GM12878 (cell line): ENCODE measurements around the gene OR4K2. TPM values are rescaled to one million over a fixed set of nuclear protein-coding genes. Genes with fewer than 3 reads are reported as not detected.

Source experiments
- ATAC-seq: fragments of 200-7000 bp; cut with Tn5 transposase; 3 replicates; pipeline ENCODE4 v1.9.1; 2020; ENCODE audit warnings: mild to moderate bottlenecking, moderate library complexity
- BruUV-seq: library from RNA; stranded (reverse); fragments of 400-500 nt; replicated peaks from 2 replicates; lab custom pipeline; 2021; lab: Mats Ljungman, UMichigan
- CTCF ChIA-PET: fragments of 300-600 bp; sonication (Branson Sonifier 250); formaldehyde crosslinking; extraction: SDS; loops from one replicate; lab custom pipeline; 2021; ENCODE audit warnings: inconsistent platforms; lab: Yijun Ruan, JAX
- POLR2A ChIA-PET: fragments of 350-600 bp; formaldehyde crosslinking; extraction: SDS; loops from one replicate; lab custom pipeline; 2021; ENCODE audit warnings: inconsistent platforms; lab: Charles Lee
- RAD21 ChIA-PET: fragments of 300-600 bp; sonication (Branson Sonifier 250); formaldehyde crosslinking; loops from one replicate; lab custom pipeline; 2023; ENCODE audit warnings: antibody characterized with exemption; ENCODE audit not compliant: unreplicated experiment; lab: Charles Lee
- SMC1A ChIA-PET: fragments of 300-600 bp; sonication (Branson Sonifier 250); formaldehyde crosslinking; loops from one replicate; lab custom pipeline; 2023; ENCODE audit not compliant: unreplicated experiment, uncharacterized antibody; lab: Charles Lee
- DNase-seq: peaks from one replicate; pipeline ENCODE4 v3.0.0-alpha.2; 2011; ENCODE audit warnings: low read depth, low spot score
- FAIRE-seq: peaks from 3 replicates; lab custom pipeline; 2011; peaks lifted over from hg19 to GRCh38; lab: Jason Lieb, UNC
- H2AFZ ChIP-seq: 2 replicates; pipeline ENCODE4 v1.6.0; 2011; ENCODE audit warnings: low read depth, low read length, control low read depth; ENCODE audit not compliant: control insufficient read depth
- H3K27ac ChIP-seq: 2 replicates; pipeline ENCODE4 v1.5.1; 2011; ENCODE audit warnings: control low read depth; ENCODE audit not compliant: control insufficient read depth, insufficient read depth
- H3K27me3 ChIP-seq, 2 experiments: replicated peaks in 1 of 2; 2 replicates each; pipeline versions ENCODE4 v1.6.0 to v1.6.1; 2011; ENCODE audit warnings: low read length in 1 of 2; ENCODE audit not compliant: control insufficient read depth in 2 of 2, insufficient read depth in 2 of 2
- H3K36me3 ChIP-seq, 2 experiments: 2 replicates each; pipeline ENCODE4 v1.5.1; 2011; ENCODE audit warnings: low read length in 1 of 2; ENCODE audit not compliant: control insufficient read depth in 2 of 2, insufficient read depth in 2 of 2
- H3K4me1 ChIP-seq: 2 replicates; pipeline ENCODE4 v1.6.1; 2011; ENCODE audit warnings: mild to moderate bottlenecking, low read length, moderate library complexity, mixed read lengths; ENCODE audit not compliant: control insufficient read depth, insufficient read depth
- H3K4me2 ChIP-seq: 2 replicates; pipeline ENCODE4 v1.6.0; 2011; ENCODE audit warnings: control low read depth; ENCODE audit not compliant: control insufficient read depth, insufficient read depth
- H3K4me3 ChIP-seq: fragments of 200-600 bp; sonication (generic); 2 replicates; pipeline ENCODE4 v1.5.1; 2016
- H3K79me2 ChIP-seq: 2 replicates; pipeline ENCODE4 v1.6.0; 2011; ENCODE audit warnings: low read length; ENCODE audit not compliant: control insufficient read depth, insufficient read depth
- H3K9ac ChIP-seq: 2 replicates; pipeline ENCODE4 v1.8.0; 2011; ENCODE audit warnings: low read length, control low read depth, mixed read lengths; ENCODE audit not compliant: control insufficient read depth, insufficient read depth
- H3K9me3 ChIP-seq: replicated peaks from 3 replicates; pipeline ENCODE4 v1.5.1; 2011; ENCODE audit warnings: mild to moderate bottlenecking, low read length; ENCODE audit not compliant: control insufficient read depth, insufficient read depth
- H4K20me1 ChIP-seq: 2 replicates; pipeline ENCODE4 v1.6.0; 2011; ENCODE audit not compliant: control insufficient read depth, insufficient read depth
- BACH1 ChIP-seq: fragments of 450-650 bp; IDR thresholded peaks from 2 replicates; pipeline ENCODE4 v1.6.1; 2017; ENCODE audit warnings: mild to moderate bottlenecking, borderline replicate concordance
- BCL11A ChIP-seq: IDR thresholded peaks from 2 replicates; pipeline ENCODE4 v1.6.1; 2011; ENCODE audit warnings: low read depth, low read length
- BHLHE40 ChIP-seq, 2 experiments: fragments of 450-650 bp in 1 of 2; IDR thresholded peaks; 2 replicates each; pipeline ENCODE4 v1.6.1; 2011 to 2017; ENCODE audit warnings: low read depth in 2 of 2, borderline replicate concordance in 1 of 2, improper control_type of control experiment in 1 of 2, low read length in 1 of 2, mild to moderate bottlenecking in 1 of 2
- GABPA ChIP-seq: IDR thresholded peaks from 2 replicates; pipeline ENCODE4 v1.6.1; 2014; ENCODE audit warnings: antibody characterized with exemption, low read depth, mild to moderate bottlenecking, inconsistent platforms
- HDAC6 ChIP-seq: fragments of 200-600 bp; sonication (generic); IDR thresholded peaks from one replicate; pipeline ENCODE4 v1.8.0; 2017; ENCODE audit warnings: antibody characterized with exemption; ENCODE audit not compliant: unreplicated experiment
- NR2C1 ChIP-seq: fragments of 450-650 bp; IDR thresholded peaks from 2 replicates; pipeline ENCODE4 v1.6.1; 2017; ENCODE audit warnings: antibody characterized with exemption, mild to moderate bottlenecking, moderate library complexity
- PAX8 ChIP-seq: fragments of 450-650 bp; IDR thresholded peaks from 2 replicates; pipeline ENCODE4 v1.6.1; 2017; ENCODE audit warnings: mild to moderate bottlenecking, moderate library complexity
- POLR2A ChIP-seq: IDR thresholded peaks from 2 replicates; pipeline ENCODE4 v1.6.1; 2011; ENCODE audit warnings: low read depth, mild to moderate bottlenecking, low read length
- RCOR1 ChIP-seq: conservative IDR thresholded peaks from 2 replicates; pipeline ENCODE4 v1.6.1; 2012; ENCODE audit warnings: low read depth, low read length, improper control_type of control experiment
- SIX5 ChIP-seq: IDR thresholded peaks from 2 replicates; pipeline ENCODE4 v1.6.1; 2011; ENCODE audit warnings: mild to moderate bottlenecking, low read depth, low read length, moderate library complexity; ENCODE audit not compliant: severe bottlenecking
- TAF1 ChIP-seq: IDR thresholded peaks from 2 replicates; pipeline ENCODE4 v1.6.1; 2011; ENCODE audit warnings: mild to moderate bottlenecking, low read depth, low read length, borderline replicate concordance
- TCF3 ChIP-seq: IDR thresholded peaks from 2 replicates; pipeline ENCODE4 v1.6.1; 2012; ENCODE audit warnings: low read depth, mild to moderate bottlenecking, low read length, borderline replicate concordance; ENCODE audit not compliant: insufficient read depth
- WRNIP1 ChIP-seq: IDR thresholded peaks from 2 replicates; pipeline ENCODE4 v1.6.1; 2011; ENCODE audit warnings: low read depth, low read length, improper control_type of control experiment, borderline replicate concordance
- YBX1 ChIP-seq: fragments of 450-650 bp; IDR thresholded peaks from 2 replicates; pipeline ENCODE4 v1.6.1; 2016; ENCODE audit warnings: antibody characterized with exemption
- ZNF207 ChIP-seq: fragments of 450-650 bp; IDR thresholded peaks from 2 replicates; pipeline ENCODE4 v1.6.1; 2014; ENCODE audit warnings: antibody characterized with exemption, mild to moderate bottlenecking, borderline replicate concordance
- ZNF217 ChIP-seq: fragments of 450-650 bp; IDR thresholded peaks from 2 replicates; pipeline ENCODE4 v1.6.1; 2017; ENCODE audit warnings: antibody characterized with exemption, mild to moderate bottlenecking
- ZNF622 ChIP-seq: fragments of 450-650 bp; IDR thresholded peaks from 2 replicates; pipeline ENCODE4 v1.6.1; 2017; ENCODE audit warnings: mild to moderate bottlenecking, inconsistent platforms
- in situ Hi-C: fragments of 300-500 bp; cut with MboI; formaldehyde crosslinking; loops from 9 replicates; pipeline ENCODE4 v1.14.3; 2018; ENCODE audit warnings: mixed read lengths
- intact Hi-C: fragments of 100-400 bp; cut with micrococcal nuclease; formaldehyde crosslinking; loops from one replicate; pipeline ENCODE4 v1.14.2; 2022; ENCODE audit not compliant: unreplicated experiment
- polyA plus RNA-seq, 11 experiments: library from polyadenylated mRNA; depleted of rRNA in 4 of 11; unstranded in 6 of 11; stranded (reverse) in 5 of 11; fragments of >200 nt; fragmentation: Nextera tagmentation in 4 of 11; fragmentation: Illumina TruSeq in 1 of 11; extraction: Ambion mirVana in 4 of 11; extraction: Trizol in 1 of 11; gene quantifications; 1 replicate in 1 of 11; 2 replicates in 10 of 11; pipeline versions ENCODE4 v1.2.1 to v1.2.3, GENCODE V29; 2011 to 2016; ENCODE audit warnings: inconsistent platforms in 2 of 11, missing spikeins in 2 of 11, low read depth in 1 of 11
- total RNA-seq, 4 experiments: library from RNA; depleted of rRNA in 3 of 4; stranded (reverse); fragments of >200 nt in 3 of 4; fragmentation: Illumina TruSeq in 1 of 4; extraction: Trizol in 1 of 4; gene quantifications; 2 replicates each; pipeline versions ENCODE4 v1.2.1 to v1.2.3, GENCODE V29; 2013 to 2021
- TF ChIP-seq, protein P1 (sequence below): fragments of 450-650 bp; IDR thresholded peaks from 2 replicates; pipeline ENCODE4 v1.6.1; 2016; ENCODE audit warnings: mild to moderate bottlenecking
- TF ChIP-seq, protein P2 (sequence below): IDR thresholded peaks from 2 replicates; pipeline ENCODE4 v1.6.1; 2012; ENCODE audit warnings: low read depth, low read length, improper control_type of control experiment

Gene OR4K2
- total and polyA plus RNA-seq, 10 of the 15 experiments (the other 5 are each of a cell fraction or from before 2014, with no cell fraction given), result not detected

DNA sequence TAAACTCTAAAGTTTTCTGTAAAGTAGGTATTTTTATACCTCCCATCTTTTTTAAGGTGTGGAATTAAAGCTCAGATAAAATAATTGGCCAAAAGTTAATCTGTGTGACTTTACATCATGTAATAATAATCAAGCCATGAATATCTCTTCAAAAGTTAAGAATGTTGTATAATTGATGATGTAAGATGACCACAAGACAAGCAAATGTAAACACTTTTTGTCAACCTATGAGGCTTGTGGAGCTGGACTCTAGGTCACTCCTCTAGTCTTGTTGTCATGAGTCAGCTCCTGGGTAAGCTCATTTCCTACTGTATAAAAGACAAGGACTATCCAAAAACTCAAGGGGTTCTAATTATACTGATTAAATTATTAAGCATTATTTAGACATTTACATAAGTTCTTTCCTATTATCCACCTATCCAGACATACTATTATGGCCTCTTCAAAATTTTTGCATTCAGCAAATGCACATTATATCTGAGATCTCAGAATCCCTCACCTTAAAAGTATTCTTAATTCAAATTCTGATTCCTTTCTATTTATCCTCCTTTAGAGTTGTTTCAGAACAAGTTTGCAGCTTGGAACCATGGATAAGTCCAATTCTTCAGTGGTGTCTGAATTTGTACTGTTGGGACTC is 45.2 kb downstream of the OR4K2 start, which contains the start of gene OR4K5:
Gene OR4K5, plus strand, starts transcription at position 587 of the 637 bp plus-strand sequence. Its CDS starts 0 bp downstream, at position 587.
- Histone ChIP-seq H2AFZ (no peak within 1 kb of the TSS), H4K20me1 (no peaks in the 10 kb centered on the region), H3K79me2 (no peaks in the 10 kb centered on the region), H3K4me2 (no peak within 1 kb of the TSS), H3K9ac (no peak within 1 kb of the TSS), H3K4me1 (no peaks in the 10 kb centered on the region), H3K36me3 (no peaks in the 10 kb centered on the region), H3K27me3 (no peaks in the 10 kb centered on the region), H3K9me3 (no peaks in the 10 kb centered on the region), H3K4me3 (no peak within 1 kb of the TSS), H3K27ac (no peak within 1 kb of the TSS)
- ChIA-PET CTCF (no interaction called here), RAD21 (no interaction called here), SMC1A (no interaction called here), POLR2A (no interaction called here)
- ATAC-seq, result no peak
- BruUV-seq, result no TSS peak
- in situ Hi-C loops, result no loop called here
- intact Hi-C loops, result no loop called here
- DNase-seq, result no peak
- TF ChIP-seq WRNIP1, result no peak
- TF ChIP-seq TCF3, result no peak
- TF ChIP-seq HDAC6, result no peak
- no peak for TF ChIP-seq POLR2A
- no peak for TF ChIP-seq SIX5
- TF ChIP-seq, protein P1, sequence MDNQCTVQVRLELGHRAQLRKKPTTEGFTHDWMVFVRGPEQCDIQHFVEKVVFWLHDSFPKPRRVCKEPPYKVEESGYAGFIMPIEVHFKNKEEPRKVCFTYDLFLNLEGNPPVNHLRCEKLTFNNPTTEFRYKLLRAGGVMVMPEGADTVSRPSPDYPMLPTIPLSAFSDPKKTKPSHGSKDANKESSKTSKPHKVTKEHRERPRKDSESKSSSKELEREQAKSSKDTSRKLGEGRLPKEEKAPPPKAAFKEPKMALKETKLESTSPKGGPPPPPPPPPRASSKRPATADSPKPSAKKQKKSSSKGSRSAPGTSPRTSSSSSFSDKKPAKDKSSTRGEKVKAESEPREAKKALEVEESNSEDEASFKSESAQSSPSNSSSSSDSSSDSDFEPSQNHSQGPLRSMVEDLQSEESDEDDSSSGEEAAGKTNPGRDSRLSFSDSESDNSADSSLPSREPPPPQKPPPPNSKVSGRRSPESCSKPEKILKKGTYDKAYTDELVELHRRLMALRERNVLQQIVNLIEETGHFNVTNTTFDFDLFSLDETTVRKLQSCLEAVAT, result no peak
- TF ChIP-seq, protein P2, sequence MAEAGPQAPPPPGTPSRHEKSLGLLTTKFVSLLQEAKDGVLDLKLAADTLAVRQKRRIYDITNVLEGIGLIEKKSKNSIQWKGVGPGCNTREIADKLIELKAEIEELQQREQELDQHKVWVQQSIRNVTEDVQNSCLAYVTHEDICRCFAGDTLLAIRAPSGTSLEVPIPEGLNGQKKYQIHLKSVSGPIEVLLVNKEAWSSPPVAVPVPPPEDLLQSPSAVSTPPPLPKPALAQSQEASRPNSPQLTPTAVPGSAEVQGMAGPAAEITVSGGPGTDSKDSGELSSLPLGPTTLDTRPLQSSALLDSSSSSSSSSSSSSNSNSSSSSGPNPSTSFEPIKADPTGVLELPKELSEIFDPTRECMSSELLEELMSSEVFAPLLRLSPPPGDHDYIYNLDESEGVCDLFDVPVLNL, result no peak
- no peak for TF ChIP-seq ZNF207
- TF ChIP-seq PAX8, result no peak
- no peak for TF ChIP-seq RCOR1
- no peak for TF ChIP-seq YBX1
- TF ChIP-seq ZNF217, result no peak
- TF ChIP-seq BHLHE40 (IDR thresholded peaks at IDR 0.05; ENCODE audit: borderline replicate concordance in 1 of 2, low read depth in 2 of 2, low read length in 1 of 2), result no peak
- no peak for TF ChIP-seq ZNF622
- TF ChIP-seq BCL11A, result no peak
- no peak for TF ChIP-seq NR2C1
- no peak for TF ChIP-seq TAF1
- TF ChIP-seq BACH1, result no peak
- no peak for TF ChIP-seq GABPA
- no peak for FAIRE-seq
